ENCODE data around the gene CNIH4.
"Not testable (repeated sequence)": the region's sequence is repeated elsewhere in the genome, so short reads cannot be mapped to it uniquely, and the experiment has no call there.

DNA sequence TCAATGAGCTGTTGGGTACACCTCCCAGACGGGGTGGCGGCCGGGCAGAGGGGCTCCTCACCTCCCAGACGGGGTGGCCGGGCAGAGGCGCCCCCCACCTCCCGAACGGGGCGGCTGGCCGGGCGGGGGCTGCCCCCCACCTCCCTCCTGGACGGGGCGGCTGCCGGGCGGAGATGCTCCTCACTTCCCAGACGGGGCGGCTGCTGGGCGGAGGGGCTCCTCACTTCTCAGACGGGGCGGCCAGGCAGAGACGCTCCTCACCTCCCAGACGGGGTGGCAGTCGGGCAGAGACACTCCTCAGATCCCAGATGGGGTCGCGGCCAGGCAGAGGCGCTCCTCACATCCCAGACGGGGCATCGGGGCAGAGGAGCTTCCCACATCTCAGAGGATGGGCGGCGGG lies 7.0 kb upstream of the CNIH4 start:
- TF ChIP-seq EZH2 (IDR thresholded peaks at IDR 0.05; ENCODE audit: low read depth, unreplicated experiment); POLR2AphosphoS5 (IDR thresholded peaks at IDR 0.05; ENCODE audit: low read depth); ZNF114 (CRISPR knock-in tag; IDR thresholded peaks at IDR 0.05); JUNB (IDR thresholded peaks at IDR 0.05; ENCODE audit: unreplicated experiment); CREB1 (CRISPR knock-in tag; IDR thresholded peaks at IDR 0.05; ENCODE audit: low read depth); NANOG (IDR thresholded peaks at IDR 0.05; ENCODE audit: borderline replicate concordance); EZH2phosphoT487 (IDR thresholded peaks at IDR 0.05; ENCODE audit: unreplicated experiment): not testable (repeated sequence)
- TF ChIP-seq, protein P1, sequence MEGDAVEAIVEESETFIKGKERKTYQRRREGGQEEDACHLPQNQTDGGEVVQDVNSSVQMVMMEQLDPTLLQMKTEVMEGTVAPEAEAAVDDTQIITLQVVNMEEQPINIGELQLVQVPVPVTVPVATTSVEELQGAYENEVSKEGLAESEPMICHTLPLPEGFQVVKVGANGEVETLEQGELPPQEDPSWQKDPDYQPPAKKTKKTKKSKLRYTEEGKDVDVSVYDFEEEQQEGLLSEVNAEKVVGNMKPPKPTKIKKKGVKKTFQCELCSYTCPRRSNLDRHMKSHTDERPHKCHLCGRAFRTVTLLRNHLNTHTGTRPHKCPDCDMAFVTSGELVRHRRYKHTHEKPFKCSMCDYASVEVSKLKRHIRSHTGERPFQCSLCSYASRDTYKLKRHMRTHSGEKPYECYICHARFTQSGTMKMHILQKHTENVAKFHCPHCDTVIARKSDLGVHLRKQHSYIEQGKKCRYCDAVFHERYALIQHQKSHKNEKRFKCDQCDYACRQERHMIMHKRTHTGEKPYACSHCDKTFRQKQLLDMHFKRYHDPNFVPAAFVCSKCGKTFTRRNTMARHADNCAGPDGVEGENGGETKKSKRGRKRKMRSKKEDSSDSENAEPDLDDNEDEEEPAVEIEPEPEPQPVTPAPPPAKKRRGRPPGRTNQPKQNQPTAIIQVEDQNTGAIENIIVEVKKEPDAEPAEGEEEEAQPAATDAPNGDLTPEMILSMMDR (conservative IDR thresholded peaks at IDR 0.05; ENCODE audit: low read depth in 2 of 2): not testable (repeated sequence)
- TF ChIP-seq, protein P2, sequence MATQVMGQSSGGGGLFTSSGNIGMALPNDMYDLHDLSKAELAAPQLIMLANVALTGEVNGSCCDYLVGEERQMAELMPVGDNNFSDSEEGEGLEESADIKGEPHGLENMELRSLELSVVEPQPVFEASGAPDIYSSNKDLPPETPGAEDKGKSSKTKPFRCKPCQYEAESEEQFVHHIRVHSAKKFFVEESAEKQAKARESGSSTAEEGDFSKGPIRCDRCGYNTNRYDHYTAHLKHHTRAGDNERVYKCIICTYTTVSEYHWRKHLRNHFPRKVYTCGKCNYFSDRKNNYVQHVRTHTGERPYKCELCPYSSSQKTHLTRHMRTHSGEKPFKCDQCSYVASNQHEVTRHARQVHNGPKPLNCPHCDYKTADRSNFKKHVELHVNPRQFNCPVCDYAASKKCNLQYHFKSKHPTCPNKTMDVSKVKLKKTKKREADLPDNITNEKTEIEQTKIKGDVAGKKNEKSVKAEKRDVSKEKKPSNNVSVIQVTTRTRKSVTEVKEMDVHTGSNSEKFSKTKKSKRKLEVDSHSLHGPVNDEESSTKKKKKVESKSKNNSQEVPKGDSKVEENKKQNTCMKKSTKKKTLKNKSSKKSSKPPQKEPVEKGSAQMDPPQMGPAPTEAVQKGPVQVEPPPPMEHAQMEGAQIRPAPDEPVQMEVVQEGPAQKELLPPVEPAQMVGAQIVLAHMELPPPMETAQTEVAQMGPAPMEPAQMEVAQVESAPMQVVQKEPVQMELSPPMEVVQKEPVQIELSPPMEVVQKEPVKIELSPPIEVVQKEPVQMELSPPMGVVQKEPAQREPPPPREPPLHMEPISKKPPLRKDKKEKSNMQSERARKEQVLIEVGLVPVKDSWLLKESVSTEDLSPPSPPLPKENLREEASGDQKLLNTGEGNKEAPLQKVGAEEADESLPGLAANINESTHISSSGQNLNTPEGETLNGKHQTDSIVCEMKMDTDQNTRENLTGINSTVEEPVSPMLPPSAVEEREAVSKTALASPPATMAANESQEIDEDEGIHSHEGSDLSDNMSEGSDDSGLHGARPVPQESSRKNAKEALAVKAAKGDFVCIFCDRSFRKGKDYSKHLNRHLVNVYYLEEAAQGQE (IDR thresholded peaks at IDR 0.05; ENCODE audit: unreplicated experiment): not testable (repeated sequence)
